HG03064 (cell line): ENCODE measurements around the gene RAB11FIP3.
"Not testable (repeated sequence)": the region's sequence is repeated elsewhere in the genome, so short reads cannot be mapped to it uniquely, and the experiment has no call there.

Source experiments
- ATAC-seq: cut with Tn5 transposase; IDR thresholded peaks from one replicate; pipeline ENCODE4 v1.9.1; 2021; ENCODE audit warnings: low read depth; ENCODE audit not compliant: unreplicated experiment

Gene RAB11FIP3

DNA sequence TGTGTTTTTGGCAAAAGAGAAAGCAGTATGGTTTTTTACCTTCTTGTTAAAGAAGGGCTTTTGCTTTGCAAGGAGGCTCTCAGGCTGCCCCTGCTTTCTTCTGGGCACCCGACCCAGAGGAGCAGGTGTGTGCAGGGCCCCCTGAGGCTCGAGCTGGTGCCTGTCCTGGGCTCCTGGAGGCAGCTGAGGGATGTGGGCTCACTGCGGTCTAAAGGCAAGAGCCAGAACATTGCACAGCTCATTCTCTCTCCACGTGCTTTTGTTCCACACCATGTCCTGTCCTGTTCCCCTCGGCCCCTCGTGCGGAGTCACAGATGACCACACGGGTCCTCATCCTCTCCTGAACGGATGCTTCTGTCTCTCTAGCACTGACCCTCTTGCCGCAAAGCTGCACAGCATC lies 65.3 kb downstream of the RAB11FIP3 start:
- ATAC-seq = no peak

- no peak for ATAC-seq
Observed at GRCh38 chr16:491220-491919, 65.9 kb downstream of the RAB11FIP3 start.

DNA sequence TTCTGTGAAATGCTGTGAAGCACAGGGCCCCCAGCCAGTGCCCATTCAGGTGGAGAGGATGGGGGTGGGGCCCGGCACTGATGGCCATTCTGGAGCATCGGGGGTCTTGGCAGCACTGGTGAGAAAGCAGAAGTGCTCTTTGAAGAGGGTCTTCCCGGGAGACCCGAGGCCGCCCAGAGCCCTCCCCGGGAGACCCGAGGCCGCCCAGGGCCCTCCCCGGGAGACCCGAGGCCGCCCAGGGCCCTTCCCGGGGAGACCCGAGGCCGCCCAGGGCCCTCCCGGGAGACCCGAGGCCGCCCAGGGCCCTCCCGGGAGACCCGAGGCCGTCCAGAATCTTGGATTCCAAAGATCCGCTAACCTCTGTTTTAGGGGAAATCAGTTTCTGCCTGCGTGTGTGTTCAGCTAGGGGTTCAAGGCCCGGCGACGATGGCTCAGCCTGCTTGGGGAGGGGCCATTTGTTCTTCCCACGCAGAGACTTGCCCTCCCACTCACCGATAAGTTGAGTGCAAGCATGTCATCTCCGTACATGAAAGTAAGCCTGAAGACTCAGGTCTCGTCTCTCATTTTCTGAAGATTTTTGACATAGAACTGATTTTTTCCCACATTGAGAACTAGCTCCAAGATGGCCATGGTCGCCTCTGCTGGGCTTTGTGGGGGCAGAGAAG lies 66.9 kb downstream of the RAB11FIP3 start:
- no peak for ATAC-seq

- ATAC-seq = not testable (repeated sequence)
Observed at GRCh38 chr16:494676-495075, 69.2 kb downstream of the RAB11FIP3 start.

DNA sequence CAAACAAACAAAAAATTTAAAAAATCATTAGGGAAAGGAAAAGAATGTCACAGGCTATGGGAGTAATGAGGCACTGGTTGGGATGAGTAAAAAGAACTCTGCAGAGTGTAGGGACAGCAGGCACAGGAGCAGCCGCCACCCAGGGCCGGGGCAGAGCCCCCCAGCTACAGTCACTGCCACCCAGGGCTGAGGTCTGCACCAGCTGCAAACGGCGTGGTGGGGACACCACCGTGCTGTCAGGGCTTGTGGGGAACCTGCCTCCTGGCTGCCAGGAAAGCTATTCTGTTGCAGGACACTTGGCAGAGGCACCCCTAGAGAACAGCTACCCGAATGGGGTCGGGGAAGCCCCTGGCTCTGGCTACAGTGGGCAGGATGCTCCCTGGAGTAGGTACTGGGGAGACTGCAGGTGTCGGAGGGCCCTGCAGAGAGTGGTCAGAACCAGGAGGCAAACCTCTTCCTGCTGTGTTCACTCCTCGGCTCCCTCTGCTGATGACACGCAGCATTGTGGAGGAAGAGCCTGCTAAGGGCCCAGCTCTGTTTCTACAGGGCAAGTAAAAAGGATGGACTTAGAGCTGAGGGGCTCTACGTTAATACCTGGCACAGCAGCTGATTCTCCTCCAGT lies 69.8 kb downstream of the RAB11FIP3 start:
- ATAC-seq = no peak

- ATAC-seq = no peak
Observed at GRCh38 chr16:496097-496886, 70.8 kb downstream of the RAB11FIP3 start.

DNA sequence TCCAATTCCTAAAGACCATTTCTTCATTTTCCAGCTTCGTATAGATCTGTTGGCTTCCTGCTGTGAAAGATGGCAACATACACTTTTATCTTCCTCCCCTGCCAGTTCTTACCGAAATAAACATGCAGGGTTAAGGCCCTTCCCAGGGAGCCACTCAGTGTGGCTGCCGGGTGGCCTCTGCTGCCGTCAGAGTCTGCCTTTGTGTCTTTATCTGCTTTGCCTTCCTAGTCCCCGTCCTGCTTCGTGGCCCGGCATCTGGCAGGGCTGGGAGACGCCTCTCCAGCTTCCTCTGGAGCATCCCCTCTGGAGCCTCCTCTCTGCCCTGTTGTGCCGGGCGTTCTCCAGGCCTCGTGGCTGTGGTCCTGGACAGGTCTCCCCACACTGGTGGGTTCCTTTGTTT lies 71.8 kb downstream of the RAB11FIP3 start:
- ATAC-seq = no peak

DNA sequence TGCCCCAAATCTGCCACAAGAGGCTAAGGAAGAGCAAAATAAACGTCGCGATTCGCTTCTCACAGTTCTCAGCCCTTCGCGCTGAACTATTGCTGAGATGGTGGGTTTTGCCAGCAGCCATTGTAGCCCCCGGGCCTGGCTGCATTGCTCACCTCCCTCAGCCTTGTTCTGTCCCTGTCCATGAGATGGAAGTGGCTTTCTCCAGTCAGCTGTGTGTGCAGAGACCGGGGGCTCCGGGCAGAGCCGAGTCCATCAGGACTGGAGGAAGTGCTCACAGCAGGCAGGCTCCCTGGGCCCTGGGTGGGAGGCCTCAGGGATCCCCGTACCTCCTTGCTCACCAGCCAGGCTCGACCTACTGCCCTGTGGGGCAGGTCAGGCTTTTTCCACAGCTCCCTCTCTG lies 74.5 kb downstream of the RAB11FIP3 start:
- no peak for ATAC-seq

GRCh38 chr16:500709-501108 lies 75.3 kb downstream of the RAB11FIP3 start:
- no peak for ATAC-seq

GRCh38 chr16:502179-502943 lies 76.9 kb downstream of the RAB11FIP3 start:
- no peak for ATAC-seq

DNA sequence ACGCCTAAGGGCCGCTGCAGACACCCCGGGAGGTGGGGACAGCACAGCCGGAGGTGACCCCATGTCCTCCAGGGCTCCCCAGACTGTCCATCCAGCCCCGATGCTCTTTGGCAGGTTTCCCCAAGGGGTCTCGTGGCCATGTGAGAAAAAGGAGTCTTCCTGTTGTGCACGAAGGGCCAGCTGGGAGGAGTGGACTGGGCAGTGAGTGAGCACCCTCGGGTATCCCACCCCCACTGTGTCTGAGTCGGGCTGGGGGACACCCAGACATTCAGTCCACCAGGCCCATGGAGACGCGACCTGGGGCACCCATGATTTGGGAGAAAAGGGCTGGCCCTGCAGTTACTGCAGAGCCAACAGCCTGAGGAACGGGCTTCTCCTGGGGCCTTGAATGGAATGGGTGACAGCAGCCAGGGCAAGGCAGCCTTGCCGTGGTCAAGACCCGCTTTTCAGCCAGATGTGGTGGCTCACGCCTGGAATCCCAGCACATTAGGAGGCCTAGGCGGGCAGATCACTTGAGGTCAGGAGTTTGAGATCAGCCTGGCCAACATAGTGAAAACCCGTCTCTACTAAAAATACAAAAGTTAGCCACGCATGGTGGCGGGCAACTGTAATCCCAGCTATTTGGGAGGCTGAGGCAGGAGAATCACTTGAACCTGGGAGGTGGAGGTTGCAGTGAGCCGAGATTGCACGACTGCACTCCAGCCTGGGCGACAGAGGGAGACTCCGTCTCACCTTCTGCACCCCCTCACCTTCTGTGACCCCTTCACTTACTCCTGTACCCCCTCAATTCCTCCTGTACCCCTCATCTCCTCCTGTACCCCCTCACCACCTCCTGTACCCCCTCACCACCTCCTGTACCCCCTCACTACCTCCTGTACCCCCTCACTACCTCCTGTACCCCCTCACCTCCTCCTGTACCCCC lies 78.0 kb downstream of the RAB11FIP3 start:
- ATAC-seq = no peak

- ATAC-seq = no peak
Observed at GRCh38 chr16:505479-506245, 80.2 kb downstream of the RAB11FIP3 start.

DNA sequence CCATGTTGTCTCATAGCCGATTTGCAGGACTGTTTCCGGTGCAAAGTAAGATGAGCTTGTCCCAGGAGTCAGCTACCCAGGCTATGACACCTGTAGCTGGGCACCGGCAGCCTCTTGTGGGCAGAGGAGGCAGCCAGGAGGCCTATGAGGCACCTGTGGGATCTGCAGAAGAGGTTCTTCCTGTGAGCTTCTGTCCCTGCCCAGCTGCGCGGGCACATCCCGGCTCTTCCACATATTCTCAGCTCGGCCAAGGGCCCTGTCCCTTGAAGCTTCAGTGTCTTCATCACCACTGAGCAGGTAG lies 80.7 kb downstream of the RAB11FIP3 start:
- ATAC-seq = no peak

GRCh38 chr16:507527-507926 lies 82.1 kb downstream of the RAB11FIP3 start:
- ATAC-seq = not testable (repeated sequence)

- no peak for ATAC-seq
Observed at GRCh38 chr16:507996-508395, 82.5 kb downstream of the RAB11FIP3 start.

- no peak for ATAC-seq
Observed at GRCh38 chr16:508884-509736, 83.7 kb downstream of the RAB11FIP3 start.

- no peak for ATAC-seq
Observed at GRCh38 chr16:510066-510825, 84.8 kb downstream of the RAB11FIP3 start.
